ENCODE results near the gene NPY2R.

Gene NPY2R

DNA sequence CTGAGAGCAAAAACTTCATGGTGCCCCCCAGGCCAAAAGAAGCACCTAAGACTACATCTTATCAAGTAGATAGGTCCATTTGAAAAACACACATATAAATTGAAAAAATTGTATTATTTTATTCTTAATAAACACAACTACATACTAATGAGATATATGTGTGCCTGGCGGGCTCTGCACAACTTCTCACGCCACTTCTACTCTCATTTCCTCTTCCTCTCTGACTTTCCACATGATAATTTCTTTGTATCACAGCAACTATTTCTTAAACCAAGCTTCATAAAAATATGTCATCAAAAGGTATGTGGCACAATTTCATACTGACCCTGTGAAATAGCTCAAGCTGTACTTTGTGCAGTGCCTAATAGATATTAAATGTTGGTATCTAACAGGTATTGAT lies 10.7 kb upstream of the NPY2R start:
- Histone ChIP-seq H3K36me3 (ENCODE audit: control insufficient read depth in 1 of 2, insufficient read depth in 2 of 2, low read length in 2 of 2) (no peaks in the 10 kb centered on the region), H3K4me1 (ENCODE audit: control insufficient read depth in 1 of 2, insufficient read depth in 2 of 2, low read length in 2 of 2) (no peaks in the 10 kb centered on the region)

DNA sequence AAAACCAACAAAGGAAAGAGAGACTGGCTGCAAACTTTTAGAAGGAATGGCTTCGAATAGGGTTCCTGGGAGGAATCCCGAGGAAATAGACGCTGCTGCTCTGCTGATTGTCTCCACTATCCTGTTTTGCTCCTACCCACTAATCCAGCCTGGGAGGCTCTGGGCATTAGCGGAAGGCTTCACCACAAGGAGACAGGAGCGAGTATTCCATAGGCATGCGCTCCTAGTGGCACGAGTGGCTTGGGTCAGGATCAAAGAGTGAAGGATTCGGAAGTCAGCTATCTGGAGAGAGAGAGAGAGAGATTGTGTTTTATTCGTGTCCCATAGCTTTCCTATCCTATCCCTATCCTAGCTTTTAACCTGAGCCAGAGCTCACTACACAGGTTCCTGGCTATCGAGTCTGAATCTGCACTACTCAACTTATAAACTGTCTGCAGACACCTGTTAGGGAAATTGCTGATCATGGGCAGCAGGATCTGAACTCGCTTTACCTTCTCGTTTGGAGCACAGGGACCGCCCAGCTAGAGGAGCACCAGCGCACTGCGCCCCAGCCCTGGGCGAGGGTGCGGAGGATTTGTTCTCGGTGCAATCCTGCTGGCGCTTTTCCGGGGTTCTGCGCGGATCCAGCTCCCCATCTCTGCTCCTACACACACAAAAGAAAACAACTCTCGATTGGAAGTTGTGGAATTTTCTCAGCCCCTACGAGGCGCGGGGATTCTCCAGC lies 740 bp upstream of the NPY2R start:
- no peak overlapping the region for H3K4me3 ChIP-seq (ENCODE audit: low read depth in 1 of 2, low read length in 2 of 2)
- H3K27ac ChIP-seq (ENCODE audit: low read depth, low read length): no peak overlapping the region

More for the DNA sequence above, 10.7 kb upstream of the NPY2R start:
- Histone ChIP-seq H3K27me3 (ENCODE audit: control insufficient read depth in 1 of 2, insufficient read depth in 2 of 2, low read length in 2 of 2) (no peaks in the 10 kb centered on the region), H3K9me3 (ENCODE audit: control insufficient read depth in 1 of 2, low read length in 2 of 2) (no peaks in the 10 kb centered on the region), H3K4me3 (ENCODE audit: low read depth in 1 of 2, low read length in 2 of 2) (no peak overlapping the region), H3K9ac (ENCODE audit: low read depth in 1 of 2, low read length in 2 of 2) (no peak overlapping the region), H3K27ac (ENCODE audit: low read depth, low read length) (no peak overlapping the region)

GRCh38 chr4:155220025-155220424 lies 11.6 kb downstream of the NPY2R start:
- Histone ChIP-seq H3K36me3 (ENCODE audit: control insufficient read depth in 1 of 2, insufficient read depth in 2 of 2, low read length in 2 of 2) (no peaks in the 10 kb centered on the region), H3K9ac (ENCODE audit: low read depth in 1 of 2, low read length in 2 of 2) (no peak overlapping the region), H3K27ac (ENCODE audit: low read depth, low read length) (no peak overlapping the region), H3K4me3 (ENCODE audit: low read depth in 1 of 2, low read length in 2 of 2) (no peak overlapping the region), H3K9me3 (ENCODE audit: control insufficient read depth in 1 of 2, low read length in 2 of 2) (no peaks in the 10 kb centered on the region), H3K4me1 (ENCODE audit: control insufficient read depth in 1 of 2, insufficient read depth in 2 of 2, low read length in 2 of 2) (no peaks in the 10 kb centered on the region), H3K27me3 (ENCODE audit: control insufficient read depth in 1 of 2, insufficient read depth in 2 of 2, low read length in 2 of 2) (no peaks in the 10 kb centered on the region)

More for the DNA sequence above, 740 bp upstream of the NPY2R start:
- Histone ChIP-seq H3K9ac (ENCODE audit: low read depth in 1 of 2, low read length in 2 of 2) (no peak overlapping the region), H3K27me3 (ENCODE audit: control insufficient read depth in 1 of 2, insufficient read depth in 2 of 2, low read length in 2 of 2) (peaks cover 7 to 21% of the 10 kb centered on the region in 2 donors), H3K4me1 (ENCODE audit: control insufficient read depth in 1 of 2, insufficient read depth in 2 of 2, low read length in 2 of 2) (no peaks in the 10 kb centered on the region), H3K36me3 (ENCODE audit: control insufficient read depth in 1 of 2, insufficient read depth in 2 of 2, low read length in 2 of 2) (no peaks in the 10 kb centered on the region), H3K9me3 (ENCODE audit: control insufficient read depth in 1 of 2, low read length in 2 of 2) (no peaks in the 10 kb centered on the region)

- no peaks in the 10 kb centered on the region for H3K9me3 ChIP-seq (ENCODE audit: control insufficient read depth in 1 of 2, low read length in 2 of 2)
- no peaks in the 10 kb centered on the region for H3K36me3 ChIP-seq (ENCODE audit: control insufficient read depth in 1 of 2, insufficient read depth in 2 of 2, low read length in 2 of 2)
- H3K27ac ChIP-seq (ENCODE audit: low read depth, low read length): no peak overlapping the region
- no peak overlapping the region for H3K9ac ChIP-seq (ENCODE audit: low read depth in 1 of 2, low read length in 2 of 2)
- H3K4me1 ChIP-seq (ENCODE audit: control insufficient read depth in 1 of 2, insufficient read depth in 2 of 2, low read length in 2 of 2): no peaks in the 10 kb centered on the region
- no peak overlapping the region for H3K4me3 ChIP-seq (ENCODE audit: low read depth in 1 of 2, low read length in 2 of 2)
- H3K27me3 ChIP-seq (ENCODE audit: control insufficient read depth in 1 of 2, insufficient read depth in 2 of 2, low read length in 2 of 2): no peaks in the 10 kb centered on the region
These were observed 18.7 kb downstream of the NPY2R start for GRCh38 chr4:155227131-155227530.

GRCh38 chr4:155228713-155229112 lies 20.3 kb downstream of the NPY2R start:
- Histone ChIP-seq H3K4me3 (ENCODE audit: low read depth in 1 of 2, low read length in 2 of 2) (no peak overlapping the region), H3K9ac (ENCODE audit: low read depth in 1 of 2, low read length in 2 of 2) (no peak overlapping the region), H3K27ac (ENCODE audit: low read depth, low read length) (no peak overlapping the region), H3K36me3 (ENCODE audit: control insufficient read depth in 1 of 2, insufficient read depth in 2 of 2, low read length in 2 of 2) (no peaks in the 10 kb centered on the region), H3K9me3 (ENCODE audit: control insufficient read depth in 1 of 2, low read length in 2 of 2) (no peaks in the 10 kb centered on the region), H3K27me3 (ENCODE audit: control insufficient read depth in 1 of 2, insufficient read depth in 2 of 2, low read length in 2 of 2) (no peaks in the 10 kb centered on the region), H3K4me1 (ENCODE audit: control insufficient read depth in 1 of 2, insufficient read depth in 2 of 2, low read length in 2 of 2) (no peaks in the 10 kb centered on the region)

- no peak overlapping the region for H3K4me3 ChIP-seq (ENCODE audit: low read depth in 1 of 2, low read length in 2 of 2)
- H3K9ac ChIP-seq (ENCODE audit: low read depth in 1 of 2, low read length in 2 of 2): no peak overlapping the region
- no peaks in the 10 kb centered on the region for H3K4me1 ChIP-seq (ENCODE audit: control insufficient read depth in 1 of 2, insufficient read depth in 2 of 2, low read length in 2 of 2)
- no peaks in the 10 kb centered on the region for H3K9me3 ChIP-seq (ENCODE audit: control insufficient read depth in 1 of 2, low read length in 2 of 2)
- no peaks in the 10 kb centered on the region for H3K36me3 ChIP-seq (ENCODE audit: control insufficient read depth in 1 of 2, insufficient read depth in 2 of 2, low read length in 2 of 2)
- H3K27me3 ChIP-seq (ENCODE audit: control insufficient read depth in 1 of 2, insufficient read depth in 2 of 2, low read length in 2 of 2): no peaks in the 10 kb centered on the region
- no peak overlapping the region for H3K27ac ChIP-seq (ENCODE audit: low read depth, low read length)
These were observed 24.0 kb downstream of the NPY2R start for GRCh38 chr4:155232432-155232831.

DNA sequence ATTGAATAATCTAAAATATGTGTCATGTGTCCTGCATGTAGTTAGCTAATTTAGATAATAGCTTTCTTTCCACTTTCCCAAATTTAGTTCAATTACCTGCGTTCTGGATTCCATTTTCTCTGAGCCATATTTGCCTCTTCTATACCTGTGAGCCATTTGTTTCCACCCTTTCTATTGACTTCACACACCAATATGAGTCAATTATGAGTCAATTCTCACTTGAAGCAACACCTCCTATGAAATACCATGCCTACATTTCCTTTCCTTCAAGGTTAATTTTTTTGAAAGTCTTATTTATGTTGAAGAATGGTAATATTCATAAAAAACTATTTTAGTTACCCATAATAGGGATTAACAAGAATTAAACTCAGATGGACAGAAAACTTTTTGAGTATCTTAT lies 25.8 kb downstream of the NPY2R start:
- no peaks in the 10 kb centered on the region for H3K36me3 ChIP-seq (ENCODE audit: control insufficient read depth in 1 of 2, insufficient read depth in 2 of 2, low read length in 2 of 2)
- no peaks in the 10 kb centered on the region for H3K27me3 ChIP-seq (ENCODE audit: control insufficient read depth in 1 of 2, insufficient read depth in 2 of 2, low read length in 2 of 2)
- H3K4me3 ChIP-seq (ENCODE audit: low read depth in 1 of 2, low read length in 2 of 2): no peak overlapping the region
- H3K4me1 ChIP-seq (ENCODE audit: control insufficient read depth in 1 of 2, insufficient read depth in 2 of 2, low read length in 2 of 2): no peaks in the 10 kb centered on the region
- H3K9ac ChIP-seq (ENCODE audit: low read depth in 1 of 2, low read length in 2 of 2): no peak overlapping the region
- H3K9me3 ChIP-seq (ENCODE audit: control insufficient read depth in 1 of 2, low read length in 2 of 2): no peaks in the 10 kb centered on the region
- no peak overlapping the region for H3K27ac ChIP-seq (ENCODE audit: low read depth, low read length)

GRCh38 chr4:155237567-155237966 lies 29.1 kb downstream of the NPY2R start:
- Histone ChIP-seq H3K36me3 (ENCODE audit: control insufficient read depth in 1 of 2, insufficient read depth in 2 of 2, low read length in 2 of 2) (no peaks in the 10 kb centered on the region), H3K9me3 (ENCODE audit: control insufficient read depth in 1 of 2, low read length in 2 of 2) (no peaks in the 10 kb centered on the region), H3K27me3 (ENCODE audit: control insufficient read depth in 1 of 2, insufficient read depth in 2 of 2, low read length in 2 of 2) (no peaks in the 10 kb centered on the region), H3K27ac (ENCODE audit: low read depth, low read length) (no peak overlapping the region), H3K9ac (ENCODE audit: low read depth in 1 of 2, low read length in 2 of 2) (no peak overlapping the region), H3K4me3 (ENCODE audit: low read depth in 1 of 2, low read length in 2 of 2) (no peak overlapping the region), H3K4me1 (ENCODE audit: control insufficient read depth in 1 of 2, insufficient read depth in 2 of 2, low read length in 2 of 2) (no peaks in the 10 kb centered on the region)

DNA sequence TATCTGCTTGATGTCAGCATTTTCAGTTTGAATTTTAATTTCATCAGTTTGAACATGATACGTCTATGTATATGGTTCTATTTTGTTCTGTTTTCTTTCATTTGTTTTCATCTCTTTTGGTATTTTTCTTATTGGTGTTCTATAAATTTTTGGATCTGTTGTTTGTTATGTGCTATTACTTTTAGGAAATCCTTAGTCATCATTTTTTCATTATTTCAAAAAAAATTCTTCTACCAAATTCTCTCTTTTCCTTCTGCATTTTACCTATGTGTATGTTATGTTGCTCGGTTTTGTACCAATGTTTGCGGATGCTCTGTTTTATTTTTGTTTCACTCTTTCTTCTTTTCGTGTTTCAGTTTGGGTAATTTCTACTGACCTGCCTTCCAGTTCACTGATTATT lies 32.8 kb downstream of the NPY2R start:
- Histone ChIP-seq H3K27me3 (ENCODE audit: control insufficient read depth in 1 of 2, insufficient read depth in 2 of 2, low read length in 2 of 2) (no peaks in the 10 kb centered on the region), H3K4me3 (ENCODE audit: low read depth in 1 of 2, low read length in 2 of 2) (no peak overlapping the region), H3K27ac (ENCODE audit: low read depth, low read length) (no peak overlapping the region), H3K36me3 (ENCODE audit: control insufficient read depth in 1 of 2, insufficient read depth in 2 of 2, low read length in 2 of 2) (no peaks in the 10 kb centered on the region), H3K4me1 (ENCODE audit: control insufficient read depth in 1 of 2, insufficient read depth in 2 of 2, low read length in 2 of 2) (no peaks in the 10 kb centered on the region), H3K9ac (ENCODE audit: low read depth in 1 of 2, low read length in 2 of 2) (no peak overlapping the region), H3K9me3 (ENCODE audit: control insufficient read depth in 1 of 2, low read length in 2 of 2) (no peaks in the 10 kb centered on the region)

DNA sequence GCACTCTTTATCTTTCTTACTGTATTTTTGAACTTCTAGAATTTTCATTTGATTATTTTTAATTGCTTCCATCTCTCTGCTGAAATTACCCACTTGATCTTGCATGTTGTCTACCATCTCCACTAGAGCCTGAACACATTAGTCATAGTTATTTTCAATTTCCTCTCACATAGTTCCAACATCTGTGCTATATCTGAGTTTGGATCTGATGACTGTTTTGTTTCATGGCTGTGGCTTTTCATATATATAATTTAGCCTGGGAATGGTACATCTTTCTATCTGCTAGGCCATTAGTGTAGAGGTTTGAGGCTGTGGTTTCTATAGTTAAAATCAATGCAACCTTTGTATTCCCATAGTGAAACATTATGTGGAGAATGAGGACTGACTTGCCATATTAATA lies 33.2 kb downstream of the NPY2R start:
- H3K27ac ChIP-seq (ENCODE audit: low read depth, low read length): no peak overlapping the region
- no peaks in the 10 kb centered on the region for H3K4me1 ChIP-seq (ENCODE audit: control insufficient read depth in 1 of 2, insufficient read depth in 2 of 2, low read length in 2 of 2)
- no peak overlapping the region for H3K4me3 ChIP-seq (ENCODE audit: low read depth in 1 of 2, low read length in 2 of 2)
- no peak overlapping the region for H3K9ac ChIP-seq (ENCODE audit: low read depth in 1 of 2, low read length in 2 of 2)
- H3K36me3 ChIP-seq (ENCODE audit: control insufficient read depth in 1 of 2, insufficient read depth in 2 of 2, low read length in 2 of 2): no peaks in the 10 kb centered on the region
- no peaks in the 10 kb centered on the region for H3K27me3 ChIP-seq (ENCODE audit: control insufficient read depth in 1 of 2, insufficient read depth in 2 of 2, low read length in 2 of 2)
- no peaks in the 10 kb centered on the region for H3K9me3 ChIP-seq (ENCODE audit: control insufficient read depth in 1 of 2, low read length in 2 of 2)
